HUES6 (cell line): ENCODE results near the gene PHC3.
"Not testable (repeated sequence)": the region's sequence is repeated elsewhere in the genome, so short reads cannot be mapped to it uniquely, and the experiment has no call there.

ENCODE experiments used
- H3K27ac ChIP-seq: 2 replicates; pipeline ENCODE4 v1.7.0; 2013; ENCODE audit warnings: low read depth, mild to moderate bottlenecking, low read length, inconsistent platforms
- H3K27me3 ChIP-seq: 2 replicates; pipeline ENCODE4 v1.6.1; 2013; ENCODE audit warnings: low read length; ENCODE audit not compliant: control insufficient read depth, insufficient read depth
- H3K36me3 ChIP-seq: 2 replicates; pipeline ENCODE4 v1.6.1; 2013; ENCODE audit warnings: low read length; ENCODE audit not compliant: control insufficient read depth, insufficient read depth
- H3K4me1 ChIP-seq: 2 replicates; pipeline ENCODE4 v1.6.1; 2013; ENCODE audit warnings: low read length; ENCODE audit not compliant: control insufficient read depth, insufficient read depth
- H3K4me3 ChIP-seq: 2 replicates; pipeline ENCODE4 v1.5.1; 2013; ENCODE audit warnings: low read depth, low read length
- H3K9ac ChIP-seq: one replicate; pipeline ENCODE4 v1.6.1; 2013; ENCODE audit warnings: mild to moderate bottlenecking, low read length
- H3K9me3 ChIP-seq: 2 replicates; pipeline ENCODE4 v1.6.1; 2013; ENCODE audit warnings: low read depth, low read length; ENCODE audit not compliant: control insufficient read depth, insufficient read depth

The PHC3 gene

GRCh38 chr3:170206164-170206762 lies 24.7 kb upstream of the PHC3 start:
- not testable (repeated sequence) for H3K4me3 ChIP-seq

GRCh38 chr3:170205302-170205701 lies 23.8 kb upstream of the PHC3 start:
- H3K36me3 ChIP-seq, result no peaks in the 10 kb centered on the region
- no peak overlapping the region for H3K4me3 ChIP-seq
- H3K9me3 ChIP-seq, result no peaks in the 10 kb centered on the region
- H3K27ac ChIP-seq, result no peak overlapping the region
- peaks cover 6% of the 10 kb centered on the region for H3K4me1 ChIP-seq
- no peaks in the 10 kb centered on the region for H3K27me3 ChIP-seq
- no peak overlapping the region for H3K9ac ChIP-seq

More at GRCh38 chr3:170206164-170206762, 24.7 kb upstream of the PHC3 start:
- H3K9ac ChIP-seq, H3K9me3 ChIP-seq, H3K36me3 ChIP-seq, H3K4me1 ChIP-seq, H3K27me3 ChIP-seq, H3K27ac ChIP-seq: not testable (repeated sequence)

- H3K9me3 ChIP-seq, result no peaks in the 10 kb centered on the region
- H3K36me3 ChIP-seq, result no peaks in the 10 kb centered on the region
- no peaks in the 10 kb centered on the region for H3K27me3 ChIP-seq
- H3K9ac ChIP-seq, result no peak overlapping the region
- no peak overlapping the region for H3K4me3 ChIP-seq
- peaks cover 6% of the 10 kb centered on the region for H3K4me1 ChIP-seq
- no peak overlapping the region for H3K27ac ChIP-seq
These were observed 23.0 kb upstream of the PHC3 start for GRCh38 chr3:170204509-170204908.

GRCh38 chr3:170204023-170204472 lies 22.5 kb upstream of the PHC3 start:
- Histone ChIP-seq H3K9ac (peak overlapping the region; percentile 23), H3K9me3 (no peaks in the 10 kb centered on the region), H3K27ac (no peak overlapping the region), H3K36me3 (no peaks in the 10 kb centered on the region), H3K27me3 (no peaks in the 10 kb centered on the region), H3K4me3 (no peak overlapping the region), H3K4me1 (peaks cover 6% of the 10 kb centered on the region)

GRCh38 chr3:170203457-170203856 lies 21.9 kb upstream of the PHC3 start:
- Histone ChIP-seq H3K4me1 (peaks cover 6% of the 10 kb centered on the region), H3K36me3 (no peaks in the 10 kb centered on the region), H3K27me3 (no peaks in the 10 kb centered on the region), H3K27ac (no peak overlapping the region), H3K9ac (no peak overlapping the region), H3K9me3 (no peaks in the 10 kb centered on the region), H3K4me3 (no peak overlapping the region)

- Histone ChIP-seq H3K9ac (no peak overlapping the region), H3K27ac (no peak overlapping the region), H3K9me3 (no peaks in the 10 kb centered on the region), H3K27me3 (no peaks in the 10 kb centered on the region), H3K36me3 (no peaks in the 10 kb centered on the region), H3K4me1 (peaks cover 12% of the 10 kb centered on the region), H3K4me3 (no peak overlapping the region)
These were observed 20.0 kb upstream of the PHC3 start for GRCh38 chr3:170201527-170201926.

- Histone ChIP-seq H3K27me3 (no peaks in the 10 kb centered on the region), H3K4me3 (no peak overlapping the region), H3K9me3 (no peaks in the 10 kb centered on the region), H3K36me3 (no peaks in the 10 kb centered on the region), H3K4me1 (peaks cover 12% of the 10 kb centered on the region), H3K27ac (no peak overlapping the region), H3K9ac (no peak overlapping the region)
These were observed 19.5 kb upstream of the PHC3 start for GRCh38 chr3:170200987-170201386.

GRCh38 chr3:170196833-170197232 lies 15.3 kb upstream of the PHC3 start:
- Histone ChIP-seq H3K4me1 (peaks cover 6% of the 10 kb centered on the region), H3K9me3 (no peaks in the 10 kb centered on the region), H3K27ac (no peak overlapping the region), H3K27me3 (no peaks in the 10 kb centered on the region), H3K9ac (no peak overlapping the region), H3K36me3 (no peaks in the 10 kb centered on the region), H3K4me3 (no peak overlapping the region)

- not testable (repeated sequence) for H3K4me1 ChIP-seq, H3K9me3 ChIP-seq, H3K27ac ChIP-seq
These were observed 14.2 kb upstream of the PHC3 start for GRCh38 chr3:170195759-170196158.

GRCh38 chr3:170189398-170190256 lies 8.1 kb upstream of the PHC3 start:
- no peak overlapping the region for H3K27ac ChIP-seq
- no peak overlapping the region for H3K9ac ChIP-seq
- no peaks in the 10 kb centered on the region for H3K27me3 ChIP-seq
- no peaks in the 10 kb centered on the region for H3K9me3 ChIP-seq
- H3K4me3 ChIP-seq, result no peak overlapping the region
- no peaks in the 10 kb centered on the region for H3K36me3 ChIP-seq
- no peaks in the 10 kb centered on the region for H3K4me1 ChIP-seq

More at GRCh38 chr3:170195759-170196158, 14.2 kb upstream of the PHC3 start:
- H3K36me3 ChIP-seq, H3K9ac ChIP-seq, H3K27me3 ChIP-seq, H3K4me3 ChIP-seq: not testable (repeated sequence)
